ENCODE data around the gene CEP63. TPM values are rescaled to one million over a fixed set of nuclear protein-coding genes. Genes with fewer than 3 reads are reported as not detected.
A peak's percentile ranks its signal among the peaks of the same experiment; 100 is the strongest.

The CEP63 gene
- total RNA-seq, 1 donor, result 15.9 TPM

DNA sequence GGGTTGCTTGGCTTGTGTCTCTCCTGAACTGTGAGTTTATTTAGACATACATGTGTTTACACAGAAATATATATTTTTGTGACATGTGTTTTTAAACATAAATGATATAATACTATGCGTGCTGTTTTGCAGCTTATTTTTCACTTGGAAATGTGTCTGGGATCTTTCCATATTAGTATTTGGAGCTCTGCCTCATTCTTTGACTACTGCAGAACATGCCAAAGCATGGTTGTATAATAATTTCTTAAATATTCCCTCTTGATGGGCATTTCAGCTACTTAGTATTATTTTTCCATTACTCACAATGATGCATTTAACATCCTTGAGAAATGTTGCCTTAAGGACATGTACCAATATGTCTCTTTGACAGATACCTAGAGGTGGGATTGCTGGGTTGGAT lies 19.5 kb upstream of the CEP63 start:
- DNase-seq (ENCODE audit: low read depth in 2 of 3, low spot score in 2 of 3), result no peak

- DNase-seq (ENCODE audit: low read depth in 2 of 3, low spot score in 2 of 3), result no peak
These were observed 17.3 kb upstream of the CEP63 start for GRCh38 chr3:134468519-134468918.

DNA sequence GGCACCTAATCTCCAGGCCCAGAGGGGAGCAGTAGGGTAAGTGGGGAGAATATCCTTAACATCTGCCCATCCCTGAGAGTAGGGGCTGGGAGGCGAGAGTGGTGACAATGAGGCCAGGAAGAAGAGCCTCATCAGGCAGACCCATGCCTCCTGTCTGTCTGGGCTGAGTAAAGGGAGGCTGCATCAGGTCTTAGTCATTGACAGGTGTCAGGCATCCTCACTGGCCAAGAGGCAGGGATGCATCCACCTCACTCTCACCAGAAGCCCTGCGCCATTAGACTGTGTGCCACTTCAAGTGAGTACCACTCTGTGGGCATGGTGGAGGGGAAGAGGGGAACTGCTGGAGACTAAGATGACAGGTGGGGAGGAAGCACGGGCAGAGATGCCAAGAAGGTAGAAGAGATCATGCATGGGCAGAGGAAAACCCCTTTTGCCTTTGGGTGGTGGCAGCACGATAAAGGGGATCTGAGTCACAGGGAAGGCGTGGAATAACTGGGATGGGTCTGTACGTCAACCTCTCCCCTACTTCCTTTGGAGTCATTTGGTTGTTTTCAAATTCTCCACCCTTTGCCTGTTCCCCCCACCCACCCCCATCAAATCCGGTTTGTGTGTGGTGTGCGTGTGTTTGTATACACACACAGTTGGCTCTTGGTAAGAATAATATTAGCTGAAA lies 14.2 kb upstream of the CEP63 start:
- DNase-seq (ENCODE audit: low read depth in 2 of 3, low spot score in 2 of 3), result no peak

DNA sequence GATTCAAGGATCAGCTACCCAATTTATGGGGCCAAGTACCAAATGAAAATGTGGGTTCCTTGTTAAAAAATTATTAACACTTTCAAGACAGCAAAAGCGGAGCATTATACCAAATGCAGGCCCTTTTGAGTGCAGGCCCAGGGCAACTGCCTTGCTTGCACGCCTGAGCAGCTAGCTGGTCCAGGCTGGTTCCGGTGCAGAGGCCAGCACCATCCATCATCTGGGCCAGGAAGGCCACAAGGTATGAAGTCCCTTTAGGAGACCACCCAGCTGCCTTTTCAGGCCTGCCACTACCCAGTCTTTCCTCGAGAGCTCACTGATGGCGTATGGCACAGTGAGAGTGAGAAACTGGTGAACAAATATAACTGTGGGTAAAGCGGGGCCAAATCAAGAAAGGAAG lies 13.0 kb upstream of the CEP63 start:
- no peak for DNase-seq (ENCODE audit: low read depth in 2 of 3, low spot score in 2 of 3)

DNA sequence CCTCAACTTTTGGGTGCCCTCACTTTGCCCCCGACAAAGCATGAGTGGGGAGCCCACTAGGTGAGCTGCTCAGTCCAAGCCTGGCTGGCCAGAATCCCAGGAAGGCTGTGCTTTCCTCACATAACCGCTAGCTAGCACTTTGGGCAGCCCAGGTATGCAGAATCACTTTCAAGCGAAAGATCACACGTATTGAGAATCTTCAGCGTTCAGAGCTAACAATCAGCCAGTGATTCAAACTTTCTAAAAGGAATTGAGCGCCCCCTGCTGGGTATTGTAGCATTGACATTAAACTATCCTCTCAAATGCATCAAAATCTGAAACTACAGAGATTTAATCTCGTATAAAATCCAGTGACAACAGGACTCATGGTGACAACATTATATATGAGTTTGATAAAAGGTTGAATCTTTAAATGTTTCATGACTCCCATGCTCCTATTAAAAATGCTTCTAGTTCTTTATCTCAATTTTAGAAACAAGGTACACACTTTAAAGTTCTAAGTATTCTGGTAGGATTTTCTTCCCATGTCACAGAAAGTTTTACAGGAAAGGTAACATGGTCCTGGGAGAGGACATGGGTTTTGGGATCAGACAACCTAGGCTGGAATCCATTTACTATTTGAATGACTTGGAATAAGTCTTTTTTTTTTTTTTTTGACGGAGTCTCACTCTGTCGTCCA lies 11.8 kb upstream of the CEP63 start:
- DNase-seq (ENCODE audit: low read depth in 2 of 3, low spot score in 2 of 3), result peak; percentile 51 to 89 (median 59)

DNA sequence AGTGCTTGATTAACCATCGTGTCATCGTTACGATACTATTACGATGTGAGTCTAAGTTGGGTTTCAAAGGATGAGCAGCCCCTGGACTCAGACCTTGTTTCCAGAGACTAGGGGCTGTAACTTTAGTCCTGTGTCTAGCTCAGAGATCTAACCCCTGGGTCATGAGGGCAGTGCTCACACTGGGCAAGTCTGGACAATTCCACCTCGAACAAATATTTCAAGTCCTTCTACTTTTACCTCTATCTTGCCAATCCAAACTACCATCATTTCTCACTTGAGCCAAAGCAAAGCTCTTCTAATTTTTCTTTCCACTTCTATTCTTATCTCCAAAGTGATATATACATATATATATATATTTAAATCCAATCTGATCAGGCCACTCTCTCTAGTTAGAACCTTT lies 10.9 kb upstream of the CEP63 start:
- no peak for DNase-seq (ENCODE audit: low read depth in 2 of 3, low spot score in 2 of 3)

- no peak for DNase-seq (ENCODE audit: low read depth in 2 of 3, low spot score in 2 of 3)
These were observed 9.6 kb upstream of the CEP63 start for GRCh38 chr3:134476306-134476705.

DNA sequence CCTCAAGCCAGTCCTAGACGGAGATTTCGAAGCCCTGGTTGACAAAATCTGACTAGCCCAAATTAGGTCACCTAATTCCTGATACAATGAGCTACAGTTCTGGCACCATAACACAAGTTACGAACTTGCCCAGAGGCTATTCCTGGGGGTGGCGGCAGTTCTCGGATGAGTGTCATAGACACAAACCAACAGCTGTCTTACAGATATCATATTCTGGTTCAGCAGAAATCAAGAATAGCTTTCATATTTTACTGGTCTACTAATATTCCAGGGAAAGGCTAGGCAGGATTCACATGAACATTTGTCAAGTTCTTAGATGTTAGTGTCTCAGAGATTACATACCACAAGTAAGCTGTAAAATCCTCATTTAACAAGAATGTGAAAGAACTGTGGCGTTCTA lies 8.9 kb upstream of the CEP63 start:
- DNase-seq (ENCODE audit: low read depth in 2 of 3, low spot score in 2 of 3), result no peak

DNA sequence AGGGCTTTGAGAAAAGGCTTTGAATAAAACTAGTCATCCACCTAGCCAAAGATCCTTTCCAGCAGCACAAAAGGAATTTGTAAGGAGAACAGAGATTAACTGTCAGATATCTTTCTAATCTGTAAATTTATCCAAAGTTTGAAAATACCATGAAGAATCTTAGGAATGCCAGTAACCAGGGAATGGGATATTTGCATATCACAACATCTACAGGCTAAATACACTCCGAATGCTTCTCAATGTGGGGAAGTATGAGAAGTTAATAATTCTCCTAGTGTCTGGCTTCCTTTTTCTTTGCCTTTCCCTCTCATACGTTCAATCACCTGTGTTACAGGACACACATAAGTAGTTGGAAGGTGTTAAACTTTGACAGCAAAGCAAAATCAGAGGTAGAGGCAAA lies 7.9 kb upstream of the CEP63 start:
- no peak for DNase-seq (ENCODE audit: low read depth in 2 of 3, low spot score in 2 of 3)

- DNase-seq (ENCODE audit: low read depth in 2 of 3, low spot score in 2 of 3), result no peak
These were observed 5.3 kb upstream of the CEP63 start for GRCh38 chr3:134480546-134480945.

DNA sequence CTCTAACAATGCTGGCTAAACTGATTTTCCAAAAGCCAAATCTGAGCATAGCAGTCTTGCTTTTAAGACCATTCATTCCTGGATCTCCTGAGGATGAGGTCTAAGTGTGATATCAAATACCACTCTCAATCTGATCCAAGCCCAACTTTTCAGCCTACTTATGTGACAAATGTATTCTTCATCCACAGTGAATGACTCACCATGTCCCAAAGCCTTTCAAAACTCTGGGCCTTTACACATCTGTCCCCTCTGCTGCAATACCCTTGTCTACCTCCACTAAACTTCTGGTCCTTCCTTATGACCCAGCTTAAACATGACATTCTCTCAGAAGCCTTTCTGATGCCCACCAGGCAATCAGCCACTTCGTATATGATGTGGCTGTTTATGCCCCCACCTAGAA lies 4.7 kb upstream of the CEP63 start:
- DNase-seq (ENCODE audit: low read depth in 2 of 3, low spot score in 2 of 3), result no peak

DNA sequence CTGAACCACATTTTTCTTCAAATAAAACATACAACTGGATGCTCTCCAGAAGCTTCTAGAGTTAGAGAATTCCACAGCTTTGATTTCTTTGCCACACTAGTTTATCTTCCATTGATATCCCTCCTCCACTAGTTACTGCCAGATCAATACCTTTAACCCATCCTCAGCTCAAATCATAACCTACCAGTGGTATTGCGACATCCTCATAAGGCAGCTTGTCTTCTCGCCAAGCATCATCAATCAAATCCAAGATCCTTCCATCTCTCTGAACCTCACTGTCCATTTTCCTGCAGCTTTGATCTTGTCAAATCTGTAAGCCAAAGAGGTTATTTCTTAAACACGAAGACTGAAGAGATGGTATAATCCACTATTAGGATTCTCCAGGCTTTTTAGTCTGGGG lies 3.2 kb upstream of the CEP63 start:
- DNase-seq (ENCODE audit: low read depth in 2 of 3, low spot score in 2 of 3), result no peak

GRCh38 chr3:134483195-134483900 lies 2.5 kb upstream of the CEP63 start:
- DNase-seq (ENCODE audit: low read depth in 2 of 3, low spot score in 2 of 3), result peak in 2 of 3 donors; percentile 15 to 29

DNA sequence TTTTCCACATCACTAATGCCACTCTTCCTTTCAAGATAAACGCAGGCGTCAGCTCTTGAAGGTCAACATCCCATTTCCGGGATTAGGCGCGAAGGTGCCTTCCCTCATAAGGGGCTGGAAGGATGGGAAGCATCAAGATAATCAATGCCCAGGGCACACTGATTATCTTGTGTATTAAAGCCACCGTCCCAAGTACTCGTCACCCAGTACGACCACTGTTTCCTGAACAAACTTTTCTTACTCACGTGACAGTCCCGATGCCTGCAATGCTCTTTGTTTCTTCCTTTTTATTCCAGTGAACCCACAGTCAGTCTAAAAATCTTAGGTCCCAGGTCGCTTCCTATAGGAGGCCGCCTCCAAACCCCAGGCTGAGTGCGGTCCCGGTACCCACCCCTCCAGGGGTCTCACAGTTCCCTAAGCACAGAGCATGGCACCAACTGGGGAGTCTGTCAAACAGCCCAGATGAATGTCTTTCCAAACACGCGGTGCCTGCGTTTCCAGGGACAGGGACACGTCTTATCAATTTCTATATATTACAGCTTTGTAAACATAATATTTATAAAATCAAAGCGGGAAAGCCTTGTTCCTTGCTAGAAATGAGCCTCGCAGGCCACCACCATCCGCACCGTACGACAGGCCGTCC lies 661 bp upstream of the CEP63 start:
- peak; percentile 13 to 73 (median 58) for DNase-seq (ENCODE audit: low read depth in 2 of 3, low spot score in 2 of 3)

- DNase-seq (ENCODE audit: low read depth in 2 of 3, low spot score in 2 of 3), result peak; percentile 26 to 31 (median 30)
These were observed 752 bp downstream of the CEP63 start for GRCh38 chr3:134486577-134487041.

DNA sequence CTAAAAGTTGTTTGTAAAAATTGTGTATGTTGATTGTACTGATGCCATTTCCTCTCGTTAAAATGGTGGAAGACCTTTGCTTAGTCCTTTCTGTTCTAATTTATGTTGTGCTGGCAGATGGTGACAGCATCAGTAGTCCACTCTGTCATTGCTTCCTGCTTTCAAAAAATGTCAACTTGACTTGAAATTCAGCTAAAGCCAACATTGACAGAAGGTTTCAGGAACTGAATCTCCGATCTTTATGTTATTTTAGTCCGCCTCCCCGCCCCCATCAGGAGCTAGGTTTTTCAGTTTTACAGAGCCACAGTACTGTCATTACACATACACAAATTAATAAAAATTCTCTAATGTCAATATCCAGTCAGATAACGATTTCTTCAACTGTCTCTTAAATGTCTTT lies 1.5 kb downstream of the CEP63 start:
- DNase-seq (ENCODE audit: low read depth in 2 of 3, low spot score in 2 of 3), result peak in 2 of 3 donors; percentile 27 to 64

GRCh38 chr3:134494495-134494894 lies 8.6 kb downstream of the CEP63 start:
- no peak for DNase-seq (ENCODE audit: low read depth in 2 of 3, low spot score in 2 of 3)

DNA sequence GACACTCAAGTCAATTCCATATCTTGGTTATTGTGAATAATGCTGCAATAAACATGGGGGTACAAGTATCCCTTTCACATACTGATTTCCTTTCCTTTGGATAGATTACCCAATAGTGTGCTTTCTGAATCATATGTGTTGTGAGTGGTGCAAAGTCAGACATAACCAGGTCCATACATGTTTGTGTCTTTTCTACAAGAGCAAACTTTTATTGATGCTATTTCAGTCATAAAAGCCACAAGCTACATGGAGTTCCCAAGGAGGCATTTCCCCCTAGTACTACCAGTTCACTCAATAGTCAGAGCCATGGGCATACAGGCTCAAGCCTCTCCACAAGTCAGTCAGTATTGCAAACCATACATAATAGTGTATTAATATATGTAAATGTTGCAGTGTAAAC lies 10.1 kb downstream of the CEP63 start:
- DNase-seq (ENCODE audit: low read depth in 2 of 3, low spot score in 2 of 3), result no peak

GRCh38 chr3:134496471-134497071 lies 10.7 kb downstream of the CEP63 start:
- peak in 2 of 3 donors; percentile 36 to 60 for DNase-seq (ENCODE audit: low read depth in 2 of 3, low spot score in 2 of 3)

GRCh38 chr3:134503266-134503665 lies 17.4 kb downstream of the CEP63 start:
- DNase-seq (ENCODE audit: low read depth in 2 of 3, low spot score in 2 of 3), result no peak

DNA sequence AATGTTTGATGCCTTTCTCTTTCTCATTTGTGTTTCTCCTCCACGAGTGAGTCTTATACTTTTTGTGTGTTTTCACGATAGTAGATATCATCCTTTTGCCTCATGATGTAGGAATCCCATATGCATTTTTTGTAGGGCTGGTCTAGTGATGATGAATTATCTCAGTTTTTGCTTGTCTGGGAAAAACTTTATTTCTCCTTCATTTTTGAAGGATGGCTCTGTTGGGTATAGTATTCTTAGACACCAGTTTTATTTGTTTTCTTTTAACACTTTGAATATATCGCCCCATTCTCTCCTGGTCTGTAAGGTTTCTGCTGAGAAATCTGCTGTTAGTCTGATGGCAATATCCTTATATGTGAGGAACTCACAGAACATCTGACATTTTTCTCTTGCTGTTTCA lies 18.3 kb downstream of the CEP63 start:
- peak in 1 of 3 donors; percentile 34 for DNase-seq (ENCODE audit: low read depth in 2 of 3, low spot score in 2 of 3)

All from hematopoietic multipotent progenitor cell (in vitro differentiated cells).